ENCODE results near the gene P2RY1. TPM values are rescaled to one million over a fixed set of nuclear protein-coding genes. Genes with fewer than 3 reads are reported as not detected.

Gene P2RY1
- total and polyA plus RNA-seq, 9 of the 15 experiments (the other 6 are each of a cell fraction or from before 2014, with no cell fraction given) = 6.0 to 27.9 (median 18.4) TPM

GRCh38 chr3:152834191-152834775, 648 bp upstream of the P2RY1 start (continued):
- TF ChIP-seq ZBTB40 (IDR thresholded peaks at IDR 0.05) (peak; percentile 56), ZBTB40 (CRISPR knock-in tag; IDR thresholded peaks at IDR 0.05) (no peak), E2F8 (IDR thresholded peaks at IDR 0.05; ENCODE audit: low read depth, partially characterized antibody) (no peak), FOXJ3 (CRISPR knock-in tag; IDR thresholded peaks at IDR 0.05) (no peak), ZNF77 (CRISPR knock-in tag; IDR thresholded peaks at IDR 0.05) (no peak), CBX3 (IDR thresholded peaks at IDR 0.05; ENCODE audit: borderline replicate concordance in 1 of 2, low read length in 2 of 2) (peak in 1 of 2 experiments; percentile 81; a peak in 1 of 3 replicates), ZBTB17 (CRISPR knock-in tag; IDR thresholded peaks at IDR 0.05) (0 out of 2 replicates have a peak, but pooled peaks have one; percentile 48), ZNF408 (CRISPR knock-in tag; IDR thresholded peaks at IDR 0.05; ENCODE audit: low read depth) (no peak), TBL1XR1 (IDR thresholded peaks at IDR 0.05; ENCODE audit: low read length in 2 of 2) (0 out of 4 replicates have a peak, but pooled peaks of 1 of the 2 experiments have one; percentile 12), ZNF41 (CRISPR knock-in tag; conservative IDR thresholded peaks at IDR 0.05) (no peak), NR2C2 (CRISPR knock-in tag; IDR thresholded peaks at IDR 0.05) (no peak), NR2C2 (tag; IDR thresholded peaks at IDR 0.05) (0 out of 2 replicates have a peak, but pooled peaks have one; percentile 37), SMARCA4 (IDR thresholded peaks at IDR 0.05) (peak; percentile 64), E2F5 (CRISPR knock-in tag; IDR thresholded peaks at IDR 0.05) (no peak; the same call in 1 of the 2 replicates), TEAD2 (tag; IDR thresholded peaks at IDR 0.05) (no peak), POLR2A (conservative IDR thresholded peaks at IDR 0.05) (no peak), POLR2H (tag; IDR thresholded peaks at IDR 0.05; ENCODE audit: low read depth) (peak; percentile 76; the same call in 1 of the 2 replicates)
